GM18951 (cell line): ENCODE measurements around the gene SORBS2.

Experiments
- POLR2A ChIP-seq: IDR thresholded peaks from 4 replicates; pipeline ENCODE4 v1.6.1; 2011; ENCODE audit warnings: mild to moderate bottlenecking; ENCODE audit not compliant: insufficient read length, insufficient read depth; ENCODE audit errors: extremely low read depth
- in situ Hi-C: fragments of 300-500 bp; cut with MboI; formaldehyde crosslinking; loops from one replicate; pipeline ENCODE4 v1.12.0; 2022; ENCODE audit warnings: low sequenced_read_pairs, mixed read lengths, inconsistent platforms; ENCODE audit not compliant: unreplicated experiment

Gene SORBS2

DNA sequence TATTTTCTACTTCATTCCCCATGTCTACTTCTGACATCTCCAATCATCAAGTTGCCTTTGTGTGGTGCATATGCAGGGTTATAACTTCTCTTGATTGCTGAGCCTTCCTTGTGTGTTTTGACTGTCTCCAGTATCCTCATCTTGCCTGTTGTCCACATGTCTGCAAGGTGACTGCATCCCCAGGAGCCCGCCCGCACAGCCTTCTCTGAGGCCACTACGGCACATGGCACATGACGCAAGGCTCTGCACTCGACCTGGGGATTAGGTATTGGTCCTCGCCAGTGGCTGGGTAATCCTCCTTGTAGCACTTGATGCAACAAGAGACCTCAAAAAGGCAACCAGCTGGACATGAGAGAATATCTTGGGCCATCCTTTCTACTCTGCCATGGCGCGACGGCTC lies 122.6 kb downstream of the SORBS2 start:
- no peak for TF ChIP-seq POLR2A
- in situ Hi-C loops: no loop called here

DNA sequence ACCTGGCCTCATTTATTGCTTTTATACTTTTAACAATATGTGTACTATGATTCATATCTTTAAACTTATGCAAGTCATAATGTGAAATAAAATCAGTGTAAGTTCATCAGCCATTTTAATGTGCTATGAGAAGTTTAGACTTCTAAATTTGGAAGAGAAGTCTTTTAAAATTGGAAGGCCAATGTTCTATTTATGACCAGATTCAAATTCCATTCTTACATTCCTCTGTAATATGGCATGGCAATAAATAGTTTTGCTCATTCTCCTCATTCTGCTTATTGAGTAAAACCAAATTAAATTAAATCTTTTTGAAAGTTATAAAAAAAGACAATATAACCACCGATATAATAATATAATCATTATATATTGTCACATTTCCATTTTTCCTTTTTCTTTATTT lies 126.2 kb downstream of the SORBS2 start:
- in situ Hi-C loops: no loop called here
- TF ChIP-seq POLR2A: no peak

DNA sequence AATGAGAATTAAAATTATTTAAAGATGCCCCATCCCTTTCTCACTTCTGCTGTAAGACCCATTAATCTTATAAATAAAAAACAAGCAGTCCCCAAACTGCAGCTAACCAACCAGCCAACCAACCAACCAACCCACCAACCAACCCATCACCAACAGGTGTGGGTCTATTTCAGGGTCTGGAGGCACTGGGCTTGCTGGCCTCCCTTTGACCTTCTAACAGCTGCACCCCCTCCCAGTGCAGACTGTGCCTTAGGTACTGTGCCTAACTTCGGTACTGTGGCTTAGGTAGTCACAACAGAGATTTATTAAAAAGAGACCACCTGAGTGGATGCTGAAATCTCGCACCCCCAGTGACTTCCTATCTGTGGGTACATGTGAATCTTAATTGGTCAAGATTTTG lies 128.1 kb downstream of the SORBS2 start:
- TF ChIP-seq POLR2A: no peak
- in situ Hi-C loops: no loop called here

DNA sequence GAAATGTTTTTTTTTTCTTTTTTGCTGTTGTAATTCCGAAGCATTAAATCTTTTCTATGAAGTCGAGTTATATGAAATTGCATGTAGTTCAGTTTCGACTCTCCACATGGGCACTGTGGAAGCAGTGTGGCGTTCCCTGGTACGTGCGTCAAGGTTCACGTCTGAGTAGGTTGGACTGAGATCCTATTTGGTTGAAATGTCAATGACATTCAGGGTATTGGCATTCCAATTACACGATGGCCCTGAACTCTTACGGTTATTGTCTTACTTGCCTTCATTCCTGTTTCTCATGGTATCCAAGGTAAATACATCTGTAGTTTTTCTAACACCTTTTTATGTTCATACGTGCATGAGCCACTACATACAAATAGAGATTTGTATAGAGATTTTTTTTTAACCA lies 128.8 kb downstream of the SORBS2 start:
- no peak for TF ChIP-seq POLR2A
- in situ Hi-C loops: no loop called here

DNA sequence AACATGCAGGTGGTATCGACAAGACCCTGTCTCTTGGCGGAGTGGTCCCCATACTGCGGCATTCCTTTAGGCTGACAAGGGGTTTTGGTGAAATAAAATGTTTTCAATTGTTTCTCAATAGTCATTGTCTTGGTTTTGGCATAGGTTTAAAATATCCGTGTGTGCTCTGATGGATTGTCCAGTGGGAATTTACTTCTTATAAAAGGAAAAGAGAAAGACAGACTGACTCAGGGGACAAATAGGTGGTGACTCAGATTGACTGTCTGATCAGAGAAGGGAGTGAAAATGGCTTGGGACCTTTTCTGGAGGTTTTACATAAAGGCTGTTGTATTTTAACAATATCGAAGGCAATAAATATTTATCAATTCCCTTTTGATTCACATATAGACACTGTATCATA lies 129.8 kb downstream of the SORBS2 start:
- in situ Hi-C loops: no loop called here
- TF ChIP-seq POLR2A: no peak

DNA sequence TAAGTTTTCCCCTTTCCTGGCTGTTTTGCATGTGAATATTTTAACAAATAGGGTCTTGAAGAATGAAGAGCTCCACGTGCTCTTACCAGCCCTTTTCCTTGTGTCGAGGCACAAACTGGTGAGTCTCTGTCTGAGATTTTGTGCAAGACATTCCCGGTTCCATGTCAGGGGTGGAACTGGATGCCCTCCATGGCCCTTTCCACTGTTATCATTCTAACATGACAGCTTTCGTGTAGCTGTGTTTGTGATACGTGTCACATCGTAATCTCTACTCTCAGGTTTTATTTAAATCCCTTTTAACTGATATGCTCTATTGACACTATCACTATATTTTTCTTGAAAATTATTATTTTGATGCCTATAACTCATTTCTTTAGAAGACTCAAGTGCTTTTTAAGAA lies 130.4 kb downstream of the SORBS2 start:
- in situ Hi-C loops: no loop called here

DNA sequence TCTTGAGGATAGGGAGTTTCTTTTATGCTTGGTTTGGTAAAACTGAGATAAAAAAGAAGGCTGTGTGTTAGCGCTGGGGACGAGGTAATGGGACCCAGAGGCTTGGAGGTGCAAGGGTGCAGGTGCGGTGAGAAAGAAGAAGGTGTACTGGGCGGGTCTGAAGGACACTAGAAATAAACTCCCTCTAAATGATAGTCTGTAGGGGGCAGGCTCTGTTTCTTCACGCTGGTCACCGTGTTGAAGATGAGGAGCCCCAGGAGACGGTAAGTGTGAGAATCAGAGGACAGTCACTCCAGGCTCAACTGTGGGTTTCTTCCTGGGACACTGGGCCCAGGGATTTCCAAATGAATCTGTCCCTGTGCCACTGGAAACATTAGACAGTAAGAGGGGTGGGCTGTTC lies 131.4 kb downstream of the SORBS2 start:
- TF ChIP-seq POLR2A: no peak
- in situ Hi-C loops: no loop called here

More for the DNA sequence above, 130.4 kb downstream of the SORBS2 start:
- TF ChIP-seq POLR2A: no peak

DNA sequence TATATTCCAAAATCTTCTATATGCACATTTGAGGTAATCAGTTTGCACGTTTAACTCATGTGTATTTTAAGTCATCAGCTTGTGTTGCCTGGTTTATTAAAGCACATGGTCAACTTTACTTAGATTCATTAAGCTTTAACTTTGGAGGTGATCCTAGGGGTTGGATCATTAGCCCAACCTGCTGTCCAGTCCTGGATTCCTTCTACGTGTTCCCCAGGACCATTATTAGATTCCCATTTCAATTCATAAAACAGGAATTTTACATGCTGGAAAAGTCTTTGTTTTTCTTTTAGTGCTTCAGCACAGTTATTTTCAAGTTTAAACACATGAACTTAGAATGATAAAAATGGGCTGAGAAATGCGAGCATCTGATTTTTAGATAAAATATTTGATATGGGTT lies 132.5 kb downstream of the SORBS2 start:
- in situ Hi-C loops: no loop called here
- TF ChIP-seq POLR2A: no peak

DNA sequence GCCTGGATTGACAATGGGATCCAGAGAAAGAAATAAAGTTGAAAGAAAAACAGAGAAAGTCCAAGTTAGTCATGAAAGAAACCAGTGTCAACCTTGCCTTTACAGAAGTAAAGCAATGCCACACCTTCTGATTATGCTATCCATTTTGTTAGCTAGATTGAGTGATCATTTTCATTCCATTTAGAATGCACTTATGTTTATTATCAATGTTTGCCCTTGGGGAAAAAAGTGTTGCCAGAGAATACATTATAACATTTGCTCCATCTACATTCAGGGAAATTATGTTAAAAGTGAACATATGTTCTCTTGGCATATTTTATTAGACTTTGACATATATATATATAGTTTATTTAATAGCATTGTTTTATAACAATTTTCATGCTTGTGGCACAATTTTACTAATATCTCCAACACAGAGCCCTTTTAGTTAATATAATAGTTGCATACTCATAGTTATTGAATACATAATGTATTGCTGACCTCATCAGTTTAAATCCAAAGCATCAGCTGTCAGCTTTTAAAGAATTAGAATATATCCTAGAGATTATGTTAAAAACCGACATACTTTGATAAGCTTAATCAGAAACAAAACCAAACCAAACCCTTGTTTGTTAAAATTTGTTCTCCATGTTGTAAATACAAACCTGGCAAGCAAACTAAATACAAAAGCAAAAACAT lies 134.2 kb downstream of the SORBS2 start:
- in situ Hi-C loops: no loop called here
- TF ChIP-seq POLR2A: no peak

DNA sequence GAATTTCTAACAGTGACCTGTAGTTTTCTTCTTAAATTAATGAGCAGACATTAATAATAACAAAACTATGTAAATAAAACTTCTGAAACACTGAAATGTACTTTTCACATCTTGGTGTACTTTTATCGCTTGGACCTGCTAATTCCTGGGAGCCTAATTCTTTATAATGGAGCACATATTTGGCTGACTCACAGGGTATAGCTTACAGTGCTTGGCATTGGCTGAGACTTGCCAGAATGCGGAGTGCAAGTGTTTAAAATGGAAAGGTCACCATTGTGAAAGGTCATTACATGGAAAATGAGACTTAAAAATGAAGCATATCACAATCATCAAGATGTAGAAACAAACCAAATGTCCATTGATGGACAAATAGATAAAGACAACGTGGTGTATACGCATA lies 139.4 kb downstream of the SORBS2 start:
- in situ Hi-C loops: no loop called here
- no peak for TF ChIP-seq POLR2A

DNA sequence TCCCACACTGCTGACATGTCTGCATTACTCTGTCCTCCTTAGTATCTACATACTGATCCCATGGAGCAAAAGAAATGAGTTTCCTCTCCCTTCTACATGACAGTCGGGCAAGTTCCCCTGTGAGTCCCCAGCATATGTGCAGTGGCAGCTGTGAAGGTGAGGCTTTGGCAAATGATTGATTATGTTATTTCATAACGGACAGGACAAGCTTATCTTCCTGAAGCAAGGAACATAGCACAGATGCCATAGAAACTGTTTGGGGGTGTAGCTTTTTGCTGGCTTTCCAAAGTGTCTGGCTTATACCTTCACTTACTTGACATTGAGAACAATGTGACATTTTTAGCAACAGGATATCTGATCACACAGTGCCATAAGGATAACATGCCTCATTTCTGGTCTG lies 139.8 kb downstream of the SORBS2 start:
- no peak for TF ChIP-seq POLR2A
- in situ Hi-C loops: no loop called here

DNA sequence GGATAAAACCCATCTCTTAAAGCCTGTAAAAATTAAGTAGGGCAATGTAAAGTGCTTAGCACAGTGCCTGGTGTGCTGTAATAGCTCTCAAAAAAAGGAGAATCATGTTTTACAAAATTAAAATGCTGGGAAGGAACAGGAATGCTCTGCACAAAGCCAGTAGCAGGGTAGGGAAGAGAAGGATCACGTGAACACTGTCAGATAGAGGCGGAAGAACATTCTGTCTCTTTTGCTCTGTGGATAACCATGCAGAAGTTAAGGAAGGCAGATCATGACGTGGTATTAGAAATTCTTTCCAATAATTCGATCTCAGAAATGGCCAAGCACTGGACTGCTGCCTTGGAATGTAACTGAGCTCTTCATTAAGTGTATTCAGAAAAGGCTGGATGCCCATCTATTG lies 140.5 kb downstream of the SORBS2 start:
- no peak for TF ChIP-seq POLR2A

DNA sequence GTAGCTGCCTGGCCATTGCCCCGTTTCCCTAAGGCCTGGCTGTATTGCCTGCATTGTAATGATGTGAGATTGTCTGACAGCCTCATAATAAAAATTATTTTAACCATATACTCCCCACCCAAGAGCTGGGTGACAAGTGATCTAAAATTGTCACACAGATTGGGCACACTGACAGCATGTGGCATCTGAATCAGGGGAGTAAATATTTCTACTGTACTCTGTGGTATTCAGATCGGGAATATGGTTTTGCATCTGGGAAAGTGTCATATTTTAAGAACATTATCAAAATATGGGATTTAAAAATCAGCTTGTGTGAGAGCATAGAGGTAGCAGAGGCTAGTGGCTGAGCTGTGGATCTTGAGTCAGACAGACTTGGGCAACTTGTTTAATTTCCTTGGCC lies 140.9 kb downstream of the SORBS2 start:
- no peak for TF ChIP-seq POLR2A
- in situ Hi-C loops: no loop called here

More for the DNA sequence above, 140.5 kb downstream of the SORBS2 start:
- in situ Hi-C loops: no loop called here

DNA sequence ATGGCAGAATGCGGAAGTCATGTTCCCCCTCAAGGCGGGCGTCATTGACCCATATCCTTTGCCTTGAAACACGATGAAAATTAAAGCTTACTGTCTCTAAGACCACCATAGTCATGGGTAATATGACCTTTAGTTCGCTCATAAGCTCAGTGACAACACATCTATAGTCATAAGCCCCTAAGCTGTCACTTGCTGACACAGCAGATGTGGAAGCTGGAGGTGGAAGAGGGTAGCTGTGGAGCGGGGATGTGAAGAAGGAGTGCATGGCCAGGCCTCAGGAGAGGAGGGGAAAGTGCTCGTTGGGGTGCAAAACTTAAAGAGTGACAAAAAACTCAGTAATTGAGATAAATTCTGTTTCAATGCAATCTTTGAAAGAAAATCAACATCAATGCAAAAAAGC lies 142.7 kb downstream of the SORBS2 start:
- TF ChIP-seq POLR2A: no peak
- in situ Hi-C loops: no loop called here

DNA sequence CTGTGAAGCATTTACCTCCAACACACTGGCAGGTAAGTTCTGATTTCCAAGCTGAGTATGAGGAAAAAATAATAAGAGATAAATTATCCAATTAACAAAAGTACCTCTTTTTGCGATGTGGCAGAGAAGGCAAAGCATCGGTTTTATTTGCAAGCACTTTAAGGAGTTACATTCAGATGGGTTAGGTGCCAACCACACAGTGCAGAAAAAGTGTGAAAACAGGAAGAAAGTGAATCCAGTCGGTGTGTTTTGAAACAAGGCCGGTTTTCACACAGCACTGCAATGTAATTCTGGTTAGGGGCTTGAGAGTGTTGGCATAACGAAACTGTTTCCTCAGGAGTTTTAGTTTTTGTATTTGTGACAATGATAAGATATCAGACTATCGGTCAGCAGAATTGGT lies 145.8 kb downstream of the SORBS2 start:
- TF ChIP-seq POLR2A: no peak
- in situ Hi-C loops: no loop called here

DNA sequence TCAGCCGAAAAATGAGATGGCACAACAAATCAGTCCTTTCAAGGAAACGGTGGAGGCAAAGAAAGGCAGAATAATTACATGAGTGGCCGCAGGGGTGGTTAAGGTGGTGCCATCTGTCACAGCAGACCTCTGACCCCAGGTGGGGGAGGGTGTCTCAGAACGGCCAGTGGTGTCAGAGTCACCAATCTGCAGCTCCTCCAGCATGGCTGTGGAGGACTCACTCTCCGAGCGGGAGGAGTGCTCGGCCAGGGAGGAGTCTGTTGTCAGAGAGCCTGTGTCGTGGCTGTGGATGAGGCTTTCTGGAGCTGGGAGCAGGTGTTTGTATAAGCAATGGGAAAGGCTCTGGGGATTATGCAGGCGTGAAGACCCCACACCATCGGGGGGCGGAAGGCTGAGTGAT lies 146.3 kb downstream of the SORBS2 start:
- in situ Hi-C loops: no loop called here
- TF ChIP-seq POLR2A: no peak

DNA sequence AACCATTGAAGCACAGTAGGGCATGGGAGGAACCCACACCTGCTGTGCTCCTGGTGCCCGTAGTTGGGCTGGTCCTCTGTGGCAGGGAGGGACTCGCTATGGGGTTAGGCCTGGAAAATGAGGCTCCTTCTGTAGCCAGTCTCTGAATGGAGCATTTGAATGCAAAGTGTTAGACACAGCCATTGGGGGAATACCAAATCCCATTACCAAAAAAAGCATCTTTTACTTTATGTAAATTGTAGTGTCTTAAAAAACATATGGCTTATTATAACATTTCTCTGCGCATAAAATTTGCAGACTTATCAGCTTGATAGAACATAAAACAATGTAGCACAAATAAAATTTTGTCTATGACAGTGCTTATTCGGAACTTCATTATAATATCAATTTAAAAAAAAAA lies 147.5 kb downstream of the SORBS2 start:
- in situ Hi-C loops: no loop called here
- no peak for TF ChIP-seq POLR2A
